HFFc6 (cell line): ENCODE results near the gene LIMA1. TPM values are rescaled to one million over a fixed set of nuclear protein-coding genes. Genes with fewer than 3 reads are reported as not detected.
"Not testable (repeated sequence)": the region's sequence is repeated elsewhere in the genome, so short reads cannot be mapped to it uniquely, and the experiment has no call there.

Source experiments
- DNase-seq: peaks from one replicate; pipeline ENCODE4 v3.0.0-alpha.2; 2018
- H3K27ac Mint-ChIP-seq: 2 replicates; pipeline ENCODE4 v1.8.0; 2020; ENCODE audit warnings: mild to moderate bottlenecking, mixed read lengths
- H3K27me3 Mint-ChIP-seq: 2 replicates; pipeline ENCODE4 v1.8.0; 2021; ENCODE audit warnings: mild to moderate bottlenecking, moderate library complexity, mixed read lengths; ENCODE audit not compliant: insufficient read depth
- H3K36me3 Mint-ChIP-seq: 2 replicates; pipeline ENCODE4 v1.8.0; 2021; ENCODE audit warnings: low read depth, mixed read lengths
- H3K4me1 Mint-ChIP-seq: 2 replicates; pipeline ENCODE4 v1.8.0; 2020; ENCODE audit warnings: low read depth, mixed read lengths
- H3K4me3 Mint-ChIP-seq: 2 replicates; pipeline ENCODE4 v1.8.0; 2020; ENCODE audit warnings: mild to moderate bottlenecking, moderate library complexity, mixed read lengths
- H3K9me3 Mint-ChIP-seq: 2 replicates; pipeline ENCODE4 v1.8.0; 2020; ENCODE audit warnings: mild to moderate bottlenecking, mixed read lengths
- total RNA-seq, 6 experiments: library from RNA; stranded (reverse); fragmentation: NEBNext Ultra II Directional; extraction: Animal tissue kit (Norgen Biotek cat#: 25700); gene quantifications; 2 replicates in 1 of 6; 3 replicates in 5 of 6; pipeline ENCODE4 v1.2.3, GENCODE V29; 2021
- TF ChIP-seq, protein P1 (sequence below): fragments of 200-600 bp; sonication (generic); IDR thresholded peaks from 2 replicates; pipeline ENCODE4 v1.5.0; 2021; ENCODE audit warnings: antibody characterized with exemption, mild to moderate bottlenecking

Gene LIMA1
- total RNA-seq, 6 experiments from 2014 or later = 259 to 335 (median 298) TPM

DNA sequence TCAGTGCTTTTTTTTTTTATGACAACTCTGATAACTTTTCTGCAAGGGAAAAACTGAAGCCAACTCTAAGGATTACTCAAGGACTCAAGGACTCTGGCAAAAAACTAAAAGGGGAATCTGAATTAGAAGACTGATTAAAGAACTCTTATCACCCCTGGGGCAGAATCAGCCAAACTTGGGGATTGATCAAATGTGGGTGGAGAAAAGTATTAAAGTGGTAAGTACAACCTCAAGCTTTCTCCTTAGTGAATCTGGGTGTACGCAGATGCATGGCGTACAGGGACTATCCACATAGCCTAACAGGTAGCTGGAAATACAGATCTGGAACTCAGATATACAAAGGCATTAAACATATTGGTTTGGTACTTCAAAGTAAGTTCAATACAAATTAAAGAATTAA lies 7.3 kb downstream of the LIMA1 start:
- Mint-ChIP-seq H3K27me3 (no peaks in the 10 kb centered on the region), H3K4me1 (peaks cover 29% of the 10 kb centered on the region), H3K4me3 (no peak overlapping the region), H3K36me3 (no peaks in the 10 kb centered on the region), H3K9me3 (no peaks in the 10 kb centered on the region), H3K27ac (no peak overlapping the region)
- TF ChIP-seq, protein P1, sequence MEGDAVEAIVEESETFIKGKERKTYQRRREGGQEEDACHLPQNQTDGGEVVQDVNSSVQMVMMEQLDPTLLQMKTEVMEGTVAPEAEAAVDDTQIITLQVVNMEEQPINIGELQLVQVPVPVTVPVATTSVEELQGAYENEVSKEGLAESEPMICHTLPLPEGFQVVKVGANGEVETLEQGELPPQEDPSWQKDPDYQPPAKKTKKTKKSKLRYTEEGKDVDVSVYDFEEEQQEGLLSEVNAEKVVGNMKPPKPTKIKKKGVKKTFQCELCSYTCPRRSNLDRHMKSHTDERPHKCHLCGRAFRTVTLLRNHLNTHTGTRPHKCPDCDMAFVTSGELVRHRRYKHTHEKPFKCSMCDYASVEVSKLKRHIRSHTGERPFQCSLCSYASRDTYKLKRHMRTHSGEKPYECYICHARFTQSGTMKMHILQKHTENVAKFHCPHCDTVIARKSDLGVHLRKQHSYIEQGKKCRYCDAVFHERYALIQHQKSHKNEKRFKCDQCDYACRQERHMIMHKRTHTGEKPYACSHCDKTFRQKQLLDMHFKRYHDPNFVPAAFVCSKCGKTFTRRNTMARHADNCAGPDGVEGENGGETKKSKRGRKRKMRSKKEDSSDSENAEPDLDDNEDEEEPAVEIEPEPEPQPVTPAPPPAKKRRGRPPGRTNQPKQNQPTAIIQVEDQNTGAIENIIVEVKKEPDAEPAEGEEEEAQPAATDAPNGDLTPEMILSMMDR = no peak
- no peak for DNase-seq

DNA sequence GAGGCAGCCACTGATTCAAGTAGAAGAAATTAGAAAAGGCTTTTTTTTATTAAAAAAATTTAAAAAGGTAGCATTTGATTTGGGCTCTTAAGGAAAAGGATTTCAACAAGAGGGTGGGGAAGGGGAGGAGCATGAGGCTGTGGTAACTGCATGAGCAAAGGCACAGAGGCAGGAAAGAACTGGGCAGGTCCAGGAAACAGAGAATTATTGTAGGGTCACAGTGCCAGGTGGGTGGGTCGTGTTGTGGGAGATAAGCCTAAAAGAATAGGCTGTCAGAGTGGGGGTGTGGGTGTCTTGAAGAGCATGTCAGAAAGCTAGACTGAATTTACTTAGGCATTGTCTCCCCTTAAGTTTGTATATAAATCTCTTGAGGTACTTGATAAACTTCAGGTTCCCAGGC lies 7.8 kb downstream of the LIMA1 start:
- Mint-ChIP-seq H3K9me3 (no peaks in the 10 kb centered on the region), H3K4me1 (peaks cover 31% of the 10 kb centered on the region), H3K36me3 (no peaks in the 10 kb centered on the region), H3K27me3 (no peaks in the 10 kb centered on the region), H3K27ac (no peak overlapping the region), H3K4me3 (no peak overlapping the region)
- TF ChIP-seq, protein P1 = no peak
- DNase-seq = no peak

GRCh38 chr12:50275127-50275526 lies 8.2 kb downstream of the LIMA1 start:
- H3K4me1 Mint-ChIP-seq = peaks cover 31% of the 10 kb centered on the region

DNA sequence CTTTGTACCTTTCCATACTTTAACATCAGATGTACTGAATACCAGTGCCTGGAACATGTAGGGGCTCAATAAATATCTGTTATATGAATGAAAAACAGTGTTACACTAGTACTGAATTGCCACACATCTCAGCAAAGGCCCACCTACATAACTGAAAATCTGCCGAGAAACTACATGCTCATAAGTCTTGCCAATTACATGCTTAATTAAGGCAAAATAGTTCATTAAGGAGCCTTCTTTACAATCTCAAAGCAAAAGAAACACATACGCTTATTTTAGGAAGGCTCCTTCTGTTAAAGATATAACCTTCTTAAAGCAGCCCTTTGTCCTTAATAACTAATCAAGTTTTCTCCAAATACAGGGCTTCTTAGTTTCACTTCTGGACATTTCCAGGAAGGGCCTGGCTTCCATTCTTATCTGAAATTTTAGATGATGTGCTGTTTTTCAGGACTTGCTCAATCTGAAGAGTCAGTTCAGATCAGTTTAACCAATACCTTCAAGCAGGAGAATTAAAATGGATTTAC lies 11.5 kb downstream of the LIMA1 start:
- H3K27me3 Mint-ChIP-seq = no peaks in the 10 kb centered on the region
- H3K4me1 Mint-ChIP-seq = peaks cover 20% of the 10 kb centered on the region
- peak overlapping the region; percentile 14; the same call in 1 of the 2 replicates for H3K4me3 Mint-ChIP-seq
- DNase-seq = no peak
- H3K27ac Mint-ChIP-seq = 0 out of 2 replicates have a peak overlapping the region, but pooled peaks have one; percentile 22
- H3K36me3 Mint-ChIP-seq = no peaks in the 10 kb centered on the region
- no peaks in the 10 kb centered on the region for H3K9me3 Mint-ChIP-seq
- TF ChIP-seq, protein P1 = no peak

More at GRCh38 chr12:50275127-50275526, 8.2 kb downstream of the LIMA1 start:
- H3K4me3 Mint-ChIP-seq, DNase-seq, H3K36me3 Mint-ChIP-seq, H3K9me3 Mint-ChIP-seq, H3K27me3 Mint-ChIP-seq, H3K27ac Mint-ChIP-seq: not testable (repeated sequence)

GRCh38 chr12:50268482-50268881 lies 14.8 kb downstream of the LIMA1 start:
- TF ChIP-seq, protein P1 = no peak
- H3K27ac Mint-ChIP-seq = no peak overlapping the region
- no peak for DNase-seq
- H3K27me3 Mint-ChIP-seq = no peaks in the 10 kb centered on the region
- peaks cover 20% of the 10 kb centered on the region for H3K4me1 Mint-ChIP-seq
- H3K4me3 Mint-ChIP-seq = no peak overlapping the region
- 0 out of 2 replicates have a peak, but pooled peaks cover 4% of the 10 kb centered on the region for H3K36me3 Mint-ChIP-seq
- H3K9me3 Mint-ChIP-seq = no peaks in the 10 kb centered on the region

DNA sequence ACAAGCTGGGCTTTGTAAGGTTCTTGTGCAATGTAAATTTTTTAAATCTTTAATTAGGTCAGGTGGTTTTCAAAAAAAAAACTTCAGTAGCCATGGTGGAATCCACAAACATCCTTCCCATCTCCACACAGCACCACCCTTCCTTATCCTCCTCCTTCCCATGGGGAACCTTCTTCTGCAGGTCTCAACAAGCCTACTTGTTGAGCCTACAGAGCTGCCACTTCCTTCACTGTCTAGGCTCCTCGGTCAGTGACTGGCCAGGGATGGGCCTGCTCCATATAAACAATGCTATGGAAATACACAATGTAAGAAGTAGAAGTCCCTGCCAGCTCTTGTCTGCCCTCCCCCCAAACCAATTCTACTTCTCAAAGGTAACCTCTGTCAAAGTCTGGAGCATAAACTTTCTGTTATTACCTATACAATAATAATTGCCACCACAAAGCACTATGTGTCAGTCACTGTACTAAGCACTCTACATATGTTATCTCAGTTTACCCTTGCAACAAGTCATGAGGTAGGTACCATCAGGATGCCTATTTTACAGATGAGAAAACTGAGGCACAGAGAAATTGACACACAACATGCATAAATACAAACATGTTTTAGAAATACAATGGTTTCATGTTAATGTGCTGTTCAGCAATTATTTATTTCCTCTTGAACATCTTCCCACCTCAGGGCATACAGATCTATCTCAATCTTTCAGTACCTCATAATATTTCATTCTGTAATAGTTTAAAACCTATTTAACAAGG lies 17.4 kb downstream of the LIMA1 start:
- TF ChIP-seq, protein P1 = no peak

More for the DNA sequence above, 17.4 kb downstream of the LIMA1 start:
- 0 out of 2 replicates have a peak, but pooled peaks cover 4% of the 10 kb centered on the region for H3K36me3 Mint-ChIP-seq
- H3K27me3 Mint-ChIP-seq = no peaks in the 10 kb centered on the region
- DNase-seq = no peak
- no peak overlapping the region for H3K4me3 Mint-ChIP-seq
- H3K27ac Mint-ChIP-seq = no peak overlapping the region
- H3K9me3 Mint-ChIP-seq = no peaks in the 10 kb centered on the region
- H3K4me1 Mint-ChIP-seq = peaks cover 26% of the 10 kb centered on the region
